Measurements from ENCODE around the gene GMCL1. TPM values are rescaled to one million over a fixed set of nuclear protein-coding genes. Genes with fewer than 3 reads are reported as not detected.
"Not testable (repeated sequence)": the region's sequence is repeated elsewhere in the genome, so short reads cannot be mapped to it uniquely, and the experiment has no call there.

GMCL1 gene
- total and polyA plus RNA-seq, 4 donors: 6.8 to 31.1 (median 10.8) TPM

DNA sequence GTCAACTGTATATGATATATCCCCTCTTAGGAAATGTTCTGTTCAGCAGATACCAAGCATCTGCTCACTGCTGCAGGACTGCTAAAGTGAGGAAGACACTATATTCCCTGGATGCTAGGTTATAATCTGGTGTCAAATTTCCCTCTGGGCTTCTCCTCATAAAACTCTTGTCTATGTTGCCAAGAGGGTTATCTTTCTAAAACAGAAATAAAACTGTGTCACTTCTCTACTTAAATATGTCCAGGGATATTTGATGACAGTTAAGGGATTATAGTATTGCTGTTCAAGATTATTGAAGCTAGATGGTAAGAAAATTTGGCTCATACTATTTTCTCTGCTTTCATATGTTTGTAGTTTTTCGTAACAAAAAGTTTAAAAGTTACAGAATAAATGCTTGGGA, 33.8 kb downstream of the GMCL1 start:
- ATAC-seq (ENCODE audit: insufficient read depth, low FRiP score): no peak
- Histone ChIP-seq H3K27ac (ENCODE audit: low read depth in 1 of 2, low read length in 1 of 2) (no peak overlapping the region), H3K9me3 (ENCODE audit: control insufficient read depth in 4 of 4, insufficient read depth in 3 of 4, low read length in 3 of 4) (no peaks in the 10 kb centered on the region), H3K4me1 (ENCODE audit: control insufficient read depth in 5 of 5, insufficient read depth in 5 of 5, low read length in 5 of 5) (no peaks in the 10 kb centered on the region), H3K27me3 (ENCODE audit: control insufficient read depth in 3 of 3, insufficient read depth in 3 of 3, low read length in 2 of 3) (no peaks in the 10 kb centered on the region), H3K36me3 (ENCODE audit: control insufficient read depth in 4 of 4, insufficient read depth in 4 of 4, low read length in 4 of 4) (peaks cover 16 to 23% (median 20%) of the 10 kb centered on the region in 4 donors), H3K4me3 (no peak overlapping the region), H3K9ac (ENCODE audit: insufficient read depth in 1 of 2, low read length in 2 of 2) (no peak overlapping the region)
- no peak for DNase-seq
- WGBS, 2 donors: 98% methylated on average over 1 of the region's 1 CpG
- TF ChIP-seq, protein P1, sequence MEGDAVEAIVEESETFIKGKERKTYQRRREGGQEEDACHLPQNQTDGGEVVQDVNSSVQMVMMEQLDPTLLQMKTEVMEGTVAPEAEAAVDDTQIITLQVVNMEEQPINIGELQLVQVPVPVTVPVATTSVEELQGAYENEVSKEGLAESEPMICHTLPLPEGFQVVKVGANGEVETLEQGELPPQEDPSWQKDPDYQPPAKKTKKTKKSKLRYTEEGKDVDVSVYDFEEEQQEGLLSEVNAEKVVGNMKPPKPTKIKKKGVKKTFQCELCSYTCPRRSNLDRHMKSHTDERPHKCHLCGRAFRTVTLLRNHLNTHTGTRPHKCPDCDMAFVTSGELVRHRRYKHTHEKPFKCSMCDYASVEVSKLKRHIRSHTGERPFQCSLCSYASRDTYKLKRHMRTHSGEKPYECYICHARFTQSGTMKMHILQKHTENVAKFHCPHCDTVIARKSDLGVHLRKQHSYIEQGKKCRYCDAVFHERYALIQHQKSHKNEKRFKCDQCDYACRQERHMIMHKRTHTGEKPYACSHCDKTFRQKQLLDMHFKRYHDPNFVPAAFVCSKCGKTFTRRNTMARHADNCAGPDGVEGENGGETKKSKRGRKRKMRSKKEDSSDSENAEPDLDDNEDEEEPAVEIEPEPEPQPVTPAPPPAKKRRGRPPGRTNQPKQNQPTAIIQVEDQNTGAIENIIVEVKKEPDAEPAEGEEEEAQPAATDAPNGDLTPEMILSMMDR (IDR thresholded peaks at IDR 0.05; ENCODE audit: control extremely low read depth, extremely low read depth): no peak

DNA sequence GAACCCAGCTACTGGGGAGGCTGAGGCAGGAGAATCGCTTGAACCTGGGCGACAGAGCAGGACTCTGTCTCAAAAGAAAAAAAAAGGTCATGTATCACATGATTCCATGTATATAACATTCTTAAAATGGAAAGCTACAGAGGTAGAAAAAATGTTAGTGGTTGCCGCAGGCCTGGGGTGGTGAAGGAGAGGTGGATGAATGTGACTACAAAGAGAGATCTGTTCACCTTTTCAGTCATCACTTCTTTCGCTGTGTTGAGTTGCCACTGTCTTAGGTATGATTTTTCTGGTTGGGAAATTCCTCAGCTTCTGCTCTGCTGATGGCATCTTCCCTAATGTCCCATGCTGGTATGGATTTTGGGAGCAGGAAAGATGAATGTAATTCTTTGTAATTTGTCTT, 59.0 kb downstream of the GMCL1 start:
- TF ChIP-seq, protein P1 (IDR thresholded peaks at IDR 0.05; ENCODE audit: control extremely low read depth, extremely low read depth): no peak
- 96% methylated on average over 4 of the region's 4 CpGs for WGBS, 2 donors
- H3K27ac ChIP-seq (ENCODE audit: low read depth in 1 of 2, low read length in 1 of 2): no peak overlapping the region
- H3K27me3 ChIP-seq (ENCODE audit: control insufficient read depth in 3 of 3, insufficient read depth in 3 of 3, low read length in 2 of 3): no peaks in the 10 kb centered on the region
- H3K9me3 ChIP-seq (ENCODE audit: control insufficient read depth in 4 of 4, insufficient read depth in 3 of 4, low read length in 3 of 4): no peaks in the 10 kb centered on the region
- no peak overlapping the region for H3K4me3 ChIP-seq
- ATAC-seq (ENCODE audit: insufficient read depth, low FRiP score) (no peak), DNase-seq (no peak)
- no peaks in the 10 kb centered on the region for H3K36me3 ChIP-seq (ENCODE audit: control insufficient read depth in 4 of 4, insufficient read depth in 4 of 4, low read length in 4 of 4)
- H3K4me1 ChIP-seq (ENCODE audit: control insufficient read depth in 5 of 5, insufficient read depth in 5 of 5, low read length in 5 of 5): peaks cover 0 to 3% (median 0%) of the 10 kb centered on the region in 5 donors
- no peak overlapping the region for H3K9ac ChIP-seq (ENCODE audit: insufficient read depth in 1 of 2, low read length in 2 of 2)

DNA sequence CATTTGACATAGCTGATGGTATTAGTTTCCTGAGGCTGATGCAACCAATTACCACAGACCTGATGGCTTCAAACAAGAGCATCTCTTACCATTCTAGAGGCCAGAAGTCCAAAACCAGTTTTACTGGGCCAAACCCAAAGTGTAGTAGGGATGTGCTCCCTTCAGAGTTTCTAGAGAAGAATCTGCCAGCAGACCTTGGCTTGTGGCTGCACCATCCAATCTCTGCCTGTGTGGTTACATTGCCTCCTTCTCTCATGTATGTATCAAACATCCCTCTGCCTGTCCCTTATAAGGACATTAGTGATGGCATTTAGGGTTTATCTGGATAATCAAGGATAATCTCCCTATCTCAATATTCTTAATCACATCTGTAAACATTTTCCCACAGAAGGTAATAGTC, 59.8 kb downstream of the GMCL1 start:
- Histone ChIP-seq H3K4me3 (no peak overlapping the region), H3K9ac (ENCODE audit: insufficient read depth in 1 of 2, low read length in 2 of 2) (no peak overlapping the region), H3K9me3 (ENCODE audit: control insufficient read depth in 4 of 4, insufficient read depth in 3 of 4, low read length in 3 of 4) (no peaks in the 10 kb centered on the region), H3K27ac (ENCODE audit: low read depth in 1 of 2, low read length in 1 of 2) (no peak overlapping the region), H3K27me3 (ENCODE audit: control insufficient read depth in 3 of 3, insufficient read depth in 3 of 3, low read length in 2 of 3) (no peaks in the 10 kb centered on the region), H3K4me1 (ENCODE audit: control insufficient read depth in 5 of 5, insufficient read depth in 5 of 5, low read length in 5 of 5) (peaks cover 0 to 4% (median 0%) of the 10 kb centered on the region in 5 donors), H3K36me3 (ENCODE audit: control insufficient read depth in 4 of 4, insufficient read depth in 4 of 4, low read length in 4 of 4) (peaks cover 0 to 5% (median 0%) of the 10 kb centered on the region in 4 donors)
- no peak for DNase-seq
- TF ChIP-seq, protein P1 (IDR thresholded peaks at IDR 0.05; ENCODE audit: control extremely low read depth, extremely low read depth): no peak
- no peak for ATAC-seq (ENCODE audit: insufficient read depth, low FRiP score)

DNA sequence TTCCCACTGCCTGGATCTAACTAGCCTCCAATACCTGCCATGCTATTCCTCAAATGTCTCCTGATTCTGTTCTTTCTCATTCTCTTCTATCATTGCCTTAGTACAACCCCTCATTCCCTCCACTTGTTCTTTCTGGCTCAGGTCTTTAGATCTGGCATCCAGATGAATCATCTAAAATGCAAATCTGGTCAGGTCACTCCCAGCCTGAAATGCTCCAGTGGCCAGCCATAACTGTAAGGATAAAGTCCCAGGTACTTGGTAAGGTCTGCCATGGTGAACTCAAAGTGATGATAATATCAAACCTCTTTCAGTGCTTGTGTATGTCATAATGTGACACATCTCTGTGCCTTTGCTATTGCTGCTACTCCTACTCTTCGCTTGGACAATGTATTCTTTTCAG, 61.4 kb downstream of the GMCL1 start:
- Histone ChIP-seq H3K27ac (ENCODE audit: low read depth in 1 of 2, low read length in 1 of 2) (no peak overlapping the region), H3K27me3 (ENCODE audit: control insufficient read depth in 3 of 3, insufficient read depth in 3 of 3, low read length in 2 of 3) (no peaks in the 10 kb centered on the region), H3K9ac (ENCODE audit: insufficient read depth in 1 of 2, low read length in 2 of 2) (no peak overlapping the region), H3K4me3 (no peak overlapping the region), H3K9me3 (ENCODE audit: control insufficient read depth in 4 of 4, insufficient read depth in 3 of 4, low read length in 3 of 4) (no peaks in the 10 kb centered on the region), H3K4me1 (ENCODE audit: control insufficient read depth in 5 of 5, insufficient read depth in 5 of 5, low read length in 5 of 5) (peaks cover 0 to 12% (median 3%) of the 10 kb centered on the region in 5 donors), H3K36me3 (ENCODE audit: control insufficient read depth in 4 of 4, insufficient read depth in 4 of 4, low read length in 4 of 4) (peaks cover 0 to 10% (median under 1%) of the 10 kb centered on the region in 4 donors)
- ATAC-seq (ENCODE audit: insufficient read depth, low FRiP score) (no peak), DNase-seq (no peak)
- TF ChIP-seq, protein P1 (IDR thresholded peaks at IDR 0.05; ENCODE audit: control extremely low read depth, extremely low read depth): no peak
- 51 to 97% methylated on average over 1 of the region's 1 CpG for WGBS, 2 donors

DNA sequence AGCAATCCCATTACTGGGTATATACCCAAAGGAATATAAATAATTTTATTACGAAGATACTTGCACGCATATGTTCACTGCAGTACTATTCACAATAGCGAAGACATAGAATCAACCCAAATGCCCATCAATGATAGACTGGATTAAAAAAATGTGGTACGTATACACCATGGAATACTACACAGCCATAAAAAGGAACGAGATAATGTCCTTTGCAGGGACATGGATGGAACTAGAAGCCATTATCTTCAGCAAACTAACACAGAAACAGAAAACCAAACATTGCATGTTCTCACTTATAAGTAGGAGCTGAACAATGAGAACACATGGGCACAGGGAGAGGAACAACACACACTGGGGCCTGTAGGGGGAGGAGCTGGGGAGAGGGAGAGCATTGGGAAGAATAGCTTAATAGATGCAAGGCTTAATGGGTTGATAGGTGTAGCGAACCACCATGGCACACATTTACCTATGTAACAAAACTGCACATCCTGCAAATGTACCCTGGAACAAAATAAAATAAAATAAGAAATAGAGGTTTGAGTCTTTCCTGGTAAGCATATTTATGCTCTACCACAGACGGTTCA, 63.5 kb downstream of the GMCL1 start:
- DNase-seq; H3K27me3 ChIP-seq (ENCODE audit: control insufficient read depth in 3 of 3, insufficient read depth in 3 of 3, low read length in 2 of 3); H3K9me3 ChIP-seq (ENCODE audit: control insufficient read depth in 4 of 4, insufficient read depth in 3 of 4, low read length in 3 of 4); H3K27ac ChIP-seq (ENCODE audit: low read depth in 1 of 2, low read length in 1 of 2); ATAC-seq (ENCODE audit: insufficient read depth, low FRiP score); H3K4me3 ChIP-seq: not testable (repeated sequence)
- peaks cover 0 to 23% (median 13%) of the 10 kb centered on the region in 4 donors for H3K36me3 ChIP-seq (ENCODE audit: control insufficient read depth in 4 of 4, insufficient read depth in 4 of 4, low read length in 4 of 4)
- 94 to 98% methylated on average over 7 of the region's 7 CpGs for WGBS, 2 donors
- H3K4me1 ChIP-seq (ENCODE audit: control insufficient read depth in 5 of 5, insufficient read depth in 5 of 5, low read length in 5 of 5): peaks cover 0 to 12% (median 3%) of the 10 kb centered on the region in 5 donors
- peak overlapping the region in 1 of 2 donors; percentile 97 for H3K9ac ChIP-seq (ENCODE audit: insufficient read depth in 1 of 2, low read length in 2 of 2)

Measured in lung (tissue), 12 donors.